Measurements from ENCODE around the gene ABCF3.
A peak's percentile ranks its signal among the peaks of the same experiment; 100 is the strongest.
"Not testable (repeated sequence)": the region's sequence is repeated elsewhere in the genome, so short reads cannot be mapped to it uniquely, and the experiment has no call there.

The ABCF3 gene, protein sequence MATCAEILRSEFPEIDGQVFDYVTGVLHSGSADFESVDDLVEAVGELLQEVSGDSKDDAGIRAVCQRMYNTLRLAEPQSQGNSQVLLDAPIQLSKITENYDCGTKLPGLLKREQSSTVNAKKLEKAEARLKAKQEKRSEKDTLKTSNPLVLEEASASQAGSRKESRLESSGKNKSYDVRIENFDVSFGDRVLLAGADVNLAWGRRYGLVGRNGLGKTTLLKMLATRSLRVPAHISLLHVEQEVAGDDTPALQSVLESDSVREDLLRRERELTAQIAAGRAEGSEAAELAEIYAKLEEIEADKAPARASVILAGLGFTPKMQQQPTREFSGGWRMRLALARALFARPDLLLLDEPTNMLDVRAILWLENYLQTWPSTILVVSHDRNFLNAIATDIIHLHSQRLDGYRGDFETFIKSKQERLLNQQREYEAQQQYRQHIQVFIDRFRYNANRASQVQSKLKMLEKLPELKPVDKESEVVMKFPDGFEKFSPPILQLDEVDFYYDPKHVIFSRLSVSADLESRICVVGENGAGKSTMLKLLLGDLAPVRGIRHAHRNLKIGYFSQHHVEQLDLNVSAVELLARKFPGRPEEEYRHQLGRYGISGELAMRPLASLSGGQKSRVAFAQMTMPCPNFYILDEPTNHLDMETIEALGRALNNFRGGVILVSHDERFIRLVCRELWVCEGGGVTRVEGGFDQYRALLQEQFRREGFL

DNA sequence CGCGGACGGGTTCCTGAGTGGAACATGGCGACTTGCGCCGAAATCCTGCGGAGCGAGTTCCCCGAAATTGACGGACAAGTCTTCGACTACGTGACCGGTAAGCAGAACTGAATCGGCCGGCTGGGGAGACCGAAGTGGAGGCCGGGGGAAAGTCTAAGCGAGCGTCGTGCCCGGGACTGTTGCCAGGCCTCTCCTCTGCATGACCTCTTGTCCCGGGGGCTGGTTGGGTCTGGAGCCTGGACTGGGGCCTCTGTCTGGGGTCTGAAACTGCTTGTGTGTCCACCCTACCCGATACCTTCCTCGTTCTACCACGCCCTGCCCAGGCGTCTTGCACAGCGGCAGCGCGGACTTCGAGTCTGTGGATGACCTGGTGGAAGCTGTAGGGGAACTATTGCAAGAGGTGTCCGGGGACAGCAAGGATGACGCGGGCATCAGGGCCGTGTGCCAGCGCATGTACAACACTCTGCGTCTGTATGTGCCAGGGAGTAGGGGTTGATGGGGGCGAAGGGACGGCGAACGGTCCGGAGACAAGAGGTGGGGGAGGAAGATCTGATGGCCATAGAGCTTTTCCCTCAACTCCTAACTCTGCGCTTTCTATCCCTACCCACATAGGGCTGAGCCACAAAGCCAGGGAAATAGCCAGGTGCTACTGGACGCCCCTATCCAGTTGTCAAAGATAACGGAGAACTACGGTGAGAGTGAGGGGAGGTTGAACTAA lies at the start of gene ABCF3:
Gene ABCF3, plus strand, starts transcription at position 16 of the 718 bp plus-strand sequence. Its CDS starts 9 bp downstream, at position 25.
- peak; percentile 67 for DNase-seq (ENCODE audit: low read depth)

DNA sequence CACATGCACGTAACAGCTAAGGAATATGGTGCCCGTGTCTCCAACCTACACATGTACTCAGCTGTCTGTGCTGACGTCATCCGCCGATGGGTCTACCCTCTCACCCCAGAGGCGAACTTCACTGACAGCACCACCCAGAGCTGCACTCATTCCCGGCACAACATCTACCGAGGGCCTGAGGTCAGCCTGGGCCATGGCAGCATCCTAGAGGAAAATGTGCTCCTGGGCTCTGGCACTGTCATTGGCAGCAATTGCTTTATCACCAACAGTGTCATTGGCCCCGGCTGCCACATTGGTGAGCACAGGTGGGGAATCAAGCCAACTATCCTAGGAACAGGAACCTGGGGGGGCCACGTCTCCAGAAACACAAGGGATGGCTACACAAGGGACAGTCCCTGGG lies 45.6 kb upstream of the ABCF3 start:
- DNase-seq (ENCODE audit: low read depth): no peak

- DNase-seq (ENCODE audit: low read depth): no peak
Observed at GRCh38 chr3:184142199-184142598, 43.8 kb upstream of the ABCF3 start.

DNA sequence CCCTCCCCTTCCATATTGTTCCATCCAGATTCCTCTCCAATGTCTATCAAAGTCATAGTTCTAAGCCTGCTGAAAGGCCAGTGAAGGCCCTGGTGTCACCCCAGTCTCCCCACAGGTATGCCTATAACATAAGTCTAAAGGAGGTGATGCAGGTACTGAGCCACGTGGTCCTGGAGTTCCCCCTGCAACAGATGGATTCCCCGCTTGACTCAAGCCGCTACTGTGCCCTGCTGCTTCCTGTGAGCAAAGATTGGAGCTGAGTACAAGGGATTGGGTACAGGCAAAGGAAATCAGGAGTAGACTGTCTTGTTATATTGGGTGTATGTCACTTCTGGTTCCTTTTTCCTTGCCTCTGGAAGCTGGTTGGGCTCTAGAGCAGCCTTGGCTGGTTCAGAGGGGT lies 42.7 kb upstream of the ABCF3 start:
- no peak for DNase-seq (ENCODE audit: low read depth)

- DNase-seq (ENCODE audit: low read depth): no peak
Observed at GRCh38 chr3:184144505-184144904, 41.5 kb upstream of the ABCF3 start.

- peak; percentile 70 for DNase-seq (ENCODE audit: low read depth)
Observed at GRCh38 chr3:184145111-184145524, 40.9 kb upstream of the ABCF3 start.

DNA sequence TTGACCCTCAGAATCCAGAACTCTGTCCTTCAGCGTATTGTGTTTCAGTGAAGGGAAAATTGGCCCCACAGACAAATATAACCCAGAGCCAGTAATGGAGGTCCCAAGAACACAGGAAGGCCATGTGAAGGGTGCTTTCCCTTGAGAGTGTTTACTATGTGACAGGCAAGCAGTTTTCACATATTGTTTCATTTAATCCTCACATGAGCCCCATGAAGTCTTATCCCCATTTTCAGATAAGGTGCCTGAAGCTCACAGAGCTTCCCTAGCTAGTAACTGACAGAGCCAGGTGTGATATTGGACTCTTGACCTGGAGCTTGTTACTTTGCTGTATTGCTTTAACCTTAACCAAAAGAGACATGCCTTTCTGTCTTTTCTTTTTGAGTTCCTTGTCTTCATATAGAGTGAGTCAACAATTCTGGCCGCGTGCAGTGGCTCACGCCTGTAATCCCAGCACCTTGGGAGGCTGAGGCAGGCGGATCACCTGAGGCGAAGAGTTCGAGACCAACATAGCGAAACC lies 40.2 kb upstream of the ABCF3 start:
- DNase-seq (ENCODE audit: low read depth): no peak

- DNase-seq (ENCODE audit: low read depth): no peak
Observed at GRCh38 chr3:184148076-184148475, 37.9 kb upstream of the ABCF3 start.

- DNase-seq (ENCODE audit: low read depth): no peak
Observed at GRCh38 chr3:184149123-184149522, 36.9 kb upstream of the ABCF3 start.

DNA sequence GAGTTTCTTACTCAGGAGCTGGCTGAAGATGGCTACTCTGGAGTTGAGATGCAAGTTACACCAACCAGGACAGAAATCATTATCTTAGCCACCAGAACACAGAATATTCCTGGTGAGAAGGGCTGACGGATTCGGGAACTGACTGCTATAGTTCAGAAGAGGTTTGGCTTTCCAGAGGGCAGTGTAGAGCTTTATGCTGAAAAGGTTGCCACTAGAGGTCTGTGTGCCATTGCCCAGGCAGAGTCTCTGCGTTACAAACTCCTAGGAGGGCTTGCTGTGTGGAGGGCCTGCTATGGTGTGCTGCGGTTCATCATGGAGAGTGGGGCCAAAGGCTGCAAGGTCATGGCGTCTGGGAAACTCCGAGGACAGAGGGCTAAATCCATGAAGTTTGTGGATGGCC lies 36.2 kb upstream of the ABCF3 start:
- peak; percentile 43 for DNase-seq (ENCODE audit: low read depth)

DNA sequence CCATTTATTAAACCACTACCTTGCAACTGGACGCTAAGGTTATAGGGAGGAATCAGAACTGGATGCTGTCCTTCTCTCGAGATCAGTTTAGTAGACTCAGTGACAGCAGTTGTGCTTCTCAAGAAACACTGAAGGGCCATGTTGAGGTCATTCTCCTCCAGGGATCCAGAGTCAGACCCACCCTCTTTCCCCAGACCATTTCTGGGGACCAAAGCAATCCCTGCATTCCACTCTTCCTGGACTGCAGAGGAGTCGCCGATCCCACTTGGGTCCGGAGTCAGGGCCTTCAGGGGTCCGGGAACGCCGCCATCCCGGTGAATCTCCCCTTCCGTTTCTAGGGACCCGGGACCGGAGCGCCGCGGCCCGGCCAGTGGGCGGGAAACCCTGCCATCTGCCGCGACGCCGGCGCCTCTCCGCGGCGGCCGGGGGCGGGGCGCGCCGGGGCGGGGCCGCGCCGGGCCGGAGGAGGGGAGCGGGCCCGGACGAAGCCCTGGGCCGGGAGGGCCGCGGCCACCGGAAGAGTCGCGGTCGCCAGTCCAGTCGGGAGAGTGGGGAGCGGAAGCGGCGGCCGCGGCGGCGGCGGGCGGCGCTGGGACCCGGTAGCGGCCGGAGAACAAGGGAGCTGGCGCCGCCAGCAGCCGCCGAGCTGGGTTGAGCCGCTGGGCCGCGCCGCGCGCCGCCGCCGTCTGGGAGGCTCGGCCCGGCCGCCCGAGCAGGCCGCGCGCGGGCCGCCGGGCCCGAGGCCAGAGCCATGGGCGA lies 30.9 kb upstream of the ABCF3 start, which contains the start of gene DVL3:
Gene DVL3, plus strand, starts transcription at position 493 of the 759 bp plus-strand sequence. Its CDS starts 259 bp downstream, at position 752.
- DNase-seq (ENCODE audit: low read depth): peak; percentile 64

DNA sequence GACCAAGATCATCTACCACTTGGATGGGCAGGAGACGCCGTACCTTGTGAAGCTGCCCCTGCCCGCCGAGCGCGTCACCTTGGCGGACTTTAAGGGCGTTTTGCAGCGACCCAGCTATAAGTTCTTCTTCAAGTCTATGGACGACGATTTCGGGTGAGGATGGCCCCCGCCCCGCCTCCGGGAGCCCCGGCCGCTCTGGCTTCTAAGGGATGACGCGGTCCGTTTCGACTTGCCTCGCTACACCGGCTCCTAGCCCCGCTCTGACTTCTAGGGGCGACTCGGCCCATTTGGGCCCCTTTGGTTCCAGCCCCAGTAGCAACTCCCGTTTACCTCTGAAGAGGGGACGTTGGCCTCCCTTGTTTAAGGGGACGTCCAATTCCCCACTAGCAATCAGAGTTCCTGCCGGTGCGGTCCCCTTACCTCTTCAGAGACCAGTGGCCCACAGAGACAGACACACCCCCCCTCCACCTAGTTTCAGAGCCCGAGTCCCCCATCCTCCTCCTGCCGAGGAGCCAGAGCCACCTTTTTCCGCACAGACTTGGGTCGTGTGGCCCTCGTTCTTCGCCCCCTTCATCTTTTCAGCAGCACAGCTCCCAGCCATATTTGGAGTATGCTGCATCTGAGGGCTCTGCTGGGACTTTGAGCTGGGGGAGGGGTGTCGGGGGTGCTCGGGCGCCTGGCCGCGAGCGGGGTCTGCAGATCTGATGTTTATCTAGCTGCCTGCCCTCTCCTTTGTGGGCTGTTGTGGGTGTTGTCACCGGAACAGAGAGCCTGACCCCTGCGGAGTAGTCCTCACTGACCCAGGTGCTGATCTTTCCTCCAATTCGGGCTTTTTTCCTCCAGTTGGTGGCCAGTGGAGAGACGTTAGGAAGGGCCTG lies 30.1 kb upstream of the ABCF3 start:
- DNase-seq (ENCODE audit: low read depth): peak; percentile 66

- peak; percentile 55 for DNase-seq (ENCODE audit: low read depth)
Observed at GRCh38 chr3:184156522-184156955, 29.5 kb upstream of the ABCF3 start.

DNA sequence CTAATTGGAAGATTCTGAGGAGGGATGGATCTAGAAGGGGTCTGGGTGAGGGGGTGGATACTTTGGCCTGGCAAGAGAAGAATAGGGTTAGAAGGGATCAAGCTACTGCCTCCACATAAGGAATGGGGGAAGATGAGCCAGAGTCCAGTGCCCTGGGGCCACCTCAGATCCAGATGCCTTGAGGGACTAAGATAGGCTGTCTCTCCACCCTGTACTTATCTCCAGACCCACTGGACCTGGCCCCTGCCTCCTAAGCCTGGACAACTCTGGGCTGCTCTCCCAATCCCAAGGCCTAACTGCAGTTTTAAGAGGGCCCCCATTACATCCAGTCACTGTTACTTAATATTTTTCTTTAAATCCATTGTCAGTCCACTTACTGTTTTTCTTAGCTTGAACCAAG lies 28.8 kb upstream of the ABCF3 start:
- no peak for DNase-seq (ENCODE audit: low read depth)

- no peak for DNase-seq (ENCODE audit: low read depth)
Observed at GRCh38 chr3:184158404-184158803, 27.6 kb upstream of the ABCF3 start.

GRCh38 chr3:184160456-184160855 lies 25.5 kb upstream of the ABCF3 start:
- peak; percentile 41 for DNase-seq (ENCODE audit: low read depth)

DNA sequence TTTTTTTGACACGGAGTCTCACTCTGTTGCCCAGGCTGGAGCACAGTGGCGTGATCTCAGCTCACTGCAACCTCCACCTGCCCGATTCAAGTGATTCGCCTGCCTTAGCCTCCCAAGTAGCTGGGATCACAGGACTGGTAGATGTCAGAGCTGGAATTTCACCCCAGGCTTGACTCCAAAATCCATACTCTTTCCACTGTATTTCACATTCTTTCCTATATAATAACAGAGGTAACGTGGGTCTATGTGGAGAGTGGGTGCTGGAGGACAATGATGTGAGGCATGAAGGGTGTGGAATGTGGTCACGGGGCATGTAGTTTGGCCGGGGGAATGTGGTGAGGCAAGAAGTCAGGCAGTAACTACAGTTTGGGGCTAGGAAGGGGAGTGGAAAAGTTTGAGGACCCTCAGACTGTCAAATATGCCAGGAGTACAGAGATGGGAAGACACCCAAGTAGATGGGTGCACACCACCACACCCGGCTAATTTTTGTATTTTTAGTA lies 23.4 kb upstream of the ABCF3 start:
- DNase-seq (ENCODE audit: low read depth): not testable (repeated sequence)

- no peak for DNase-seq (ENCODE audit: low read depth)
Observed at GRCh38 chr3:184164648-184165330, 21.2 kb upstream of the ABCF3 start.

- DNase-seq (ENCODE audit: low read depth): no peak
Observed at GRCh38 chr3:184165543-184165942, 20.5 kb upstream of the ABCF3 start.

- DNase-seq (ENCODE audit: low read depth): no peak
Observed at GRCh38 chr3:184166671-184167070, 19.3 kb upstream of the ABCF3 start.
